GM21529 (cell line): ENCODE data around the gene HAUS3.
"Not testable (repeated sequence)": the region's sequence is repeated elsewhere in the genome, so short reads cannot be mapped to it uniquely, and the experiment has no call there.

Experiments used
- ATAC-seq: cut with Tn5 transposase; IDR thresholded peaks from one replicate; pipeline ENCODE4 v1.9.1; 2021; ENCODE audit not compliant: unreplicated experiment

The HAUS3 gene

GRCh38 chr4:2275546-2276251, 33.8 kb upstream of the HAUS3 start:
- no peak for ATAC-seq

- ATAC-seq: not testable (repeated sequence)
Observed at GRCh38 chr4:2275044-2275397, 33.1 kb upstream of the HAUS3 start.

GRCh38 chr4:2274320-2275043, 32.6 kb upstream of the HAUS3 start:
- ATAC-seq: no peak

- ATAC-seq: no peak
Observed at GRCh38 chr4:2273657-2274319, 31.9 kb upstream of the HAUS3 start.

GRCh38 chr4:2273221-2273620, 31.3 kb upstream of the HAUS3 start:
- ATAC-seq: no peak

- ATAC-seq: no peak
Observed at GRCh38 chr4:2272828-2273120, 30.9 kb upstream of the HAUS3 start.

- no peak for ATAC-seq
Observed at GRCh38 chr4:2272026-2272827, 30.3 kb upstream of the HAUS3 start.

GRCh38 chr4:2271279-2272025, 29.5 kb upstream of the HAUS3 start:
- no peak for ATAC-seq

- no peak for ATAC-seq
Observed at GRCh38 chr4:2270341-2271165, 28.6 kb upstream of the HAUS3 start.

- ATAC-seq: no peak
Observed at GRCh38 chr4:2269618-2270163, 27.8 kb upstream of the HAUS3 start.

GRCh38 chr4:2269206-2269531, 27.2 kb upstream of the HAUS3 start:
- no peak for ATAC-seq

GRCh38 chr4:2268357-2269205, 26.7 kb upstream of the HAUS3 start:
- no peak for ATAC-seq

GRCh38 chr4:2267841-2268240, 25.9 kb upstream of the HAUS3 start:
- ATAC-seq: no peak

- no peak for ATAC-seq
Observed at GRCh38 chr4:2267320-2267811, 25.4 kb upstream of the HAUS3 start.

GRCh38 chr4:2266821-2267220, 24.9 kb upstream of the HAUS3 start:
- no peak for ATAC-seq

GRCh38 chr4:2266181-2266580, 24.3 kb upstream of the HAUS3 start:
- ATAC-seq: no peak

- no peak for ATAC-seq
Observed at GRCh38 chr4:2265113-2266110, 23.5 kb upstream of the HAUS3 start.
